ENCODE results near the gene TUBGCP5. TPM values are rescaled to one million over a fixed set of nuclear protein-coding genes. Genes with fewer than 3 reads are reported as not detected.
"Not testable (repeated sequence)": the region's sequence is repeated elsewhere in the genome, so short reads cannot be mapped to it uniquely, and the experiment has no call there.

Gene TUBGCP5
- total RNA-seq, 4 donors from 2014 or later, result 8.9 to 30.3 (median 15.9) TPM

DNA sequence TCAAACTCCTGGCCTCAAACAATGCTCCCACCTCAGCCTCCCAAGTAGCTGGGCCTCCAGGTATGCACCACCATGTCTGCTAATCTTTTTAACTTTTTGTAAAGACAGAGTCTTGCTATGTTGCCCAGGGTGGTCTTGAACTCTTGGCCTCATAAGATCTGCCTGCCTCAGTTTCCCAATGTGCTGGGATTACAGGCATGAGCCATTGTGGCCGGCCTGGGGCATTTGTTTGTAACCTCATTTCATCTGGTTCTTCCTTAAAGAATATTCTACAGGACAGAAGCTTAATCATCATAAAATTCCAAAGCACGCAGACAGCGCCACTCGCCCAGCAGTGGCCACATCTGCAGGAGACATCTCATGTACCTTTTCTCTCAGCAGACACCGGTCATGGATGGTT lies 35.6 kb downstream of the TUBGCP5 start:
- TF ChIP-seq, protein P1, sequence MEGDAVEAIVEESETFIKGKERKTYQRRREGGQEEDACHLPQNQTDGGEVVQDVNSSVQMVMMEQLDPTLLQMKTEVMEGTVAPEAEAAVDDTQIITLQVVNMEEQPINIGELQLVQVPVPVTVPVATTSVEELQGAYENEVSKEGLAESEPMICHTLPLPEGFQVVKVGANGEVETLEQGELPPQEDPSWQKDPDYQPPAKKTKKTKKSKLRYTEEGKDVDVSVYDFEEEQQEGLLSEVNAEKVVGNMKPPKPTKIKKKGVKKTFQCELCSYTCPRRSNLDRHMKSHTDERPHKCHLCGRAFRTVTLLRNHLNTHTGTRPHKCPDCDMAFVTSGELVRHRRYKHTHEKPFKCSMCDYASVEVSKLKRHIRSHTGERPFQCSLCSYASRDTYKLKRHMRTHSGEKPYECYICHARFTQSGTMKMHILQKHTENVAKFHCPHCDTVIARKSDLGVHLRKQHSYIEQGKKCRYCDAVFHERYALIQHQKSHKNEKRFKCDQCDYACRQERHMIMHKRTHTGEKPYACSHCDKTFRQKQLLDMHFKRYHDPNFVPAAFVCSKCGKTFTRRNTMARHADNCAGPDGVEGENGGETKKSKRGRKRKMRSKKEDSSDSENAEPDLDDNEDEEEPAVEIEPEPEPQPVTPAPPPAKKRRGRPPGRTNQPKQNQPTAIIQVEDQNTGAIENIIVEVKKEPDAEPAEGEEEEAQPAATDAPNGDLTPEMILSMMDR (IDR thresholded peaks at IDR 0.05), result no peak
- DNase-seq (ENCODE audit: low spot score) (no peak), ATAC-seq (ENCODE audit: low FRiP score) (no peak)

DNA sequence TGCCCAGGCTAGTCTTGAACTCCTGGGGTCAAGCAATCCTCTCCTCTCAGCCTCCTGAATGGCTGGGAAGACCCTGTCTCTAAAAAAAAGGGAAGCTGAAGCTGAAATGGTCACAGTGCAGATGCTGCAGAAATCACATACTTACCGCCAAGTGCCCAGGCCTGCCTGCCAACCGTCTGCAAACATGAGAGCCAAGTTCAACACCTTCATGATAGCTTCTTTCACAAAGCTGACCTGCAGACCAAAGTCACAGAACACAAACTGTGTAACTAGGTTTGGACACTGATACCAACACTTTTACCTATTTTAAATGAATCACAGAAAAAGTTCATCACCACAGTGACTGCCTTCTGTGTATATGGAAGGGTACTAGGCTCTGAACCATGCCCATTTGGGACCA lies 36.4 kb downstream of the TUBGCP5 start:
- ATAC-seq (ENCODE audit: low FRiP score), result no peak
- DNase-seq (ENCODE audit: low spot score), result no peak
- TF ChIP-seq, protein P1 (IDR thresholded peaks at IDR 0.05), result no peak

DNA sequence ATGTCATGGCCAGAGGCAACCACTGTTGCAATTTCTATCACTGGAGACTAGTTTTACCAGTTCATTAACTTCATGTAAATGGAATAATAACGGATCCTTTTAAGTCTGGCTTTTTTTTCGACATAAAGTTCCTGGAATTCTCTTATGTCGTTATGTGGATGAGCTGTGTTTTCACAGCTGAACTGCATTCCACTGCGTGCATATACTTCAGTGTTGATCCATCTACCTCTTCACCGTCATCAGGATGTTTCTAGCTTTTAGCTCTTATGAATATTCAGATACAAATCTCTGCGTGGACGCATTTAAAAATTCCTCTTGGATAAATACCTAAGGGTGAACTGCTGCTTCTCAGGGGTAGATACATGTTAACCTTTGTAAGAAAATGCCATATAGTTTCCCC lies 43.6 kb downstream of the TUBGCP5 start:
- TF ChIP-seq, protein P1 (IDR thresholded peaks at IDR 0.05), result no peak
- no peak for DNase-seq (ENCODE audit: low spot score)
- ATAC-seq (ENCODE audit: low FRiP score), result no peak

DNA sequence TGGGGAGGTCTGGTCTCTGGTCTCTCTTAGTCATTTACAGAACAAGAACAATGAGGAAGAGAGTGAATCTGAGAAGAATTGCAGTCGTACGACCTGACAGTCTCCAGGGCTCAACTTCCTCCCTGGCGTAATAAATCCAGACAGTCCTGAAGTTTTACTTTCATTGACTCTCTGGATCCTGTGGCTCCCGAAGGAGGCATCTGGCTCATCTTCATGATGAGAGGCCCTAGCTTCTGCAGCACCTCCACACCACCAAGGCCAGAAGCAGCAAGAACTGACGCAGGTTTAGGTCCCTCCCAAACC lies 47.4 kb downstream of the TUBGCP5 start:
- no peak for DNase-seq (ENCODE audit: low spot score)

DNA sequence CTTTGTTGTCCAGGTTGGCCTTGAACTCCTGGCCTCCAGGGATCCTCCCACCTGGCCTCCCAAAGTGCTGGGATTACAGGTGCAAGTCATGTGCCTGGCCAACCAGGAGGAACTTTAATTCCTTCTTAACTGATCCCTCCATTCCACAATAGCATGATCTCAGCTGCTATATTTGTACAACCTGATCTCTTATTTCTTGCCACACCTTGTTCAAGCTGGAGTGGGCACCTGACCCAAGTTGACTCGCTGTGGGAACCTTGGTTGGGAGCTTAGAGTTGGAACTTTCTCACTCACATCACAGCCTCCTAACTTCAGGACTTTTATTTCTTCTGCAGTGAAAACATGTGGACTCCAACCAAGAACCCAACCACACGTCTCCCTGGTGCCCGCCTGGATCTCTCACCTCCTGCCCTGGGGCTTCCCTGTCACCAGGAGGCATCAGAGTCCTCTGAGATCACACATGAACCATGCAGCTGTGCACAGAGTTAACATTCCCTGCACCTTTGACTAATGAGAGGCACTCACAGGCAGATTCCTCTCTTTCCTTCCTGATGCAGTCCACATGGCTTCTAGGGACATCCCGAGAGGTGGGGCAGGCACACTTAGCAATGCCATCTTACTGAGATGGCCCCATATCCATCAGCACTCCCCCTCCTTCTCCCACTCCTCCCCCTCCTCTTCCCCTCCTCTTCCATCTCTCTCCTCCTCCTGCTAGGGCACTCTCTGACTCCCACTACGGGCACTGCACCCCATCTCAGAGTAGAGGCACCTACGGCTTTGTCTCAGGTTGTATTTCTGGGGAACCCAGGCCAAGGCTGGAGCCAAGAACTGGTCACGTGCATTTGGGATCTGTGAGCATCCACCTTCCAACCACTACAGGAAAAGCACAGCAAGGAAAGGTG lies 49.5 kb downstream of the TUBGCP5 start:
- ATAC-seq (ENCODE audit: low FRiP score), result no peak
- DNase-seq (ENCODE audit: low spot score), result no peak

More for the DNA sequence above, 47.4 kb downstream of the TUBGCP5 start:
- no peak for ATAC-seq (ENCODE audit: low FRiP score)
- TF ChIP-seq, protein P1 (IDR thresholded peaks at IDR 0.05), result no peak

DNA sequence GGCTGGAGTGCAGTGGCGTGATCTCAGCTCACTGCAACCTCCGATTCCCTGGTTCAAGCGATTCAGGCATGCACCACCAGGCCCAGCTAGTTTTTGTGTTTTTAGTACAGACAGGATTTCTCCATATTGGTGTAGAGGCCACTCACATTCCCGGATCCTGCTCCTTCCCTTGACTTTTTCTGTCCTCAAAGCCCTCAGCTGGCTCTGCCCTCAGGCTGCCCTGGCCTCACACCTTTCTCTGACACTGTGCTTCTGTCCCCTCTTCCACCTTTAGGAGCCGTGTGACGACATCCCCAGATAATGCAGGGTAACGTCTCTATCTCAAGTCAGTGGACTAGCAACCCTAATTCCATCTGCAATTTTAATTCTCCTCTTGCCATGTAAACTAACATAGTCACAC lies 50.6 kb downstream of the TUBGCP5 start:
- ATAC-seq (ENCODE audit: low FRiP score) (no peak), DNase-seq (ENCODE audit: low spot score) (no peak)
- TF ChIP-seq, protein P1 (IDR thresholded peaks at IDR 0.05), result no peak

More for the DNA sequence above, 49.5 kb downstream of the TUBGCP5 start:
- TF ChIP-seq, protein P1 (IDR thresholded peaks at IDR 0.05), result no peak

DNA sequence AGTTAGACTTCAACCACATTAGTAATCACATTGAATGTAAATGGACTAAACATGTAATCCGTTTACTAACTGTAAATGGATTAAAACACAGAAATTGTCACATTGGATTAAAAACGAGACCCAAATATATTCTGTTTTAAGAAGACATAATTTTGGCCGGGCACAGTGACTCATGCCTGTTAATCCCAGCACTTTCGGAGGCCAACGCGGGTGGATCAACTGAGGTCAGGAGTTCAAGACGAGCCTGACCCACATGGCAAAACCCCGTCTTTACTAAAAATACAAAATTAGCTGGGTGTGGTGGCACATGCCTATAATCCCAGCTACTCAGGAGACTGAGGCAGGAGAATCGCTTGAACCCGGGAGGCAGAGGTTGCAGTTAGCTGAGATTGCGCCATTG lies 57.4 kb downstream of the TUBGCP5 start:
- ATAC-seq (ENCODE audit: low FRiP score); DNase-seq (ENCODE audit: low spot score): not testable (repeated sequence)
